Renal cortex interstitium (tissue), 11 donors: ENCODE data around the gene SLC12A9. TPM values are rescaled to one million over a fixed set of nuclear protein-coding genes. Genes with fewer than 3 reads are reported as not detected.
"Not testable (repeated sequence)": the region's sequence is repeated elsewhere in the genome, so short reads cannot be mapped to it uniquely, and the experiment has no call there.

Experiments used
- DNase-seq, 11 donors: peaks; one replicate each; pipeline ENCODE4 v3.0.0-alpha.2; 2013; ENCODE audit warnings: low read depth in 9 of 11, low spot score in 4 of 11; ENCODE audit errors: extremely low read depth in 1 of 11
- polyA plus RNA-seq, 3 donors: library from polyadenylated mRNA; unstranded; fragments of 120-200 nt; gene quantifications; one replicate each; pipeline ENCODE4 v1.2.1, GENCODE V29; 2013; ENCODE audit not compliant: insufficient read length in 3 of 3

The SLC12A9 gene
- polyA plus RNA-seq, 3 donors: 20.9 to 38.3 (median 28.1) TPM

GRCh38 chr7:100910443-100910842 lies 57.9 kb downstream of the SLC12A9 start:
- not testable (repeated sequence) for DNase-seq

DNA sequence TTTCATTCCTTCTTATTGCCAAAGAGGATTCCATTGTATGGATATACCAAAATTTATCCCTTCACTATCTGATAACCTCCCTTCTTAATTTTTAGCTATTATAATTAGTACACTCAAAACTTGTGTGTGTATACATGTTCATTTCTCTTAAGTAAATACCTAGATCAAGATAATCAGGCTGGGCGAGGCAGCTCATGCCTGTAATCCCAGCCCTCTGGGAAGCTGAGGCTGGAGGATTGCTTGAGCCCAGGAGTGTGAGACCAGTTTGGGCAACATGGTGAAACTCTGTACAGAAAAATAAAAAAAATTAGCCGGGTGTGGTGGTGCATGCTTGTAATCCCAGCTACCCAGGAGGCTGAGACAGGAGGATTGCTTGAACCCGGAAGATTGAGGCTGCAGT lies 59.0 kb downstream of the SLC12A9 start:
- no peak for DNase-seq

- no peak for DNase-seq
Measured at GRCh38 chr7:100914208-100914878, 61.8 kb downstream of the SLC12A9 start.

- DNase-seq: no peak
Measured at GRCh38 chr7:100914879-100915447, 62.5 kb downstream of the SLC12A9 start.

Other genes with a start within 250 kb of the SLC12A9 start
- 10 to 100 TPM; 20.6 to 31.9 (median 28.8) TPM for gene MOSPD3, start 240.2 kb upstream of the SLC12A9 start, polyA plus RNA-seq
- 1 to 10 TPM in 1 of 3 donors, under 1 TPM in 2; 0.95 to 1.1 (median 0.98) TPM for gene TFR2, start 211.2 kb upstream of the SLC12A9 start, polyA plus RNA-seq
- gene ACTL6B, start 196.3 kb upstream of the SLC12A9 start, polyA plus RNA-seq: not detected
- 100 to 1,000 TPM; 173 to 224 (median 197) TPM for gene GNB2, start 179.0 kb upstream of the SLC12A9 start, polyA plus RNA-seq
- gene GIGYF1, start 158.5 kb upstream of the SLC12A9 start, polyA plus RNA-seq: 10 to 100 TPM; 34.0 to 66.0 (median 46.5) TPM
- gene POP7, start 146.6 kb upstream of the SLC12A9 start, polyA plus RNA-seq: 10 to 100 TPM; 20.7 to 30.8 (median 23.7) TPM
- under 1 TPM in 2 of 3 donors, not detected in 1; 0.14 to 0.38 TPM for gene EPO, start 132.2 kb upstream of the SLC12A9 start, polyA plus RNA-seq
- gene ZAN, start 119.1 kb upstream of the SLC12A9 start, polyA plus RNA-seq: under 1 TPM in 2 of 3 donors, not detected in 1; 0.02 to 0.03 TPM
- gene EPHB4, start 25.2 kb upstream of the SLC12A9 start, polyA plus RNA-seq: 100 to 1,000 TPM in 1 of 3 donors, 10 to 100 TPM in 2; 81.4 to 102 (median 84.1) TPM
- 100 to 1,000 TPM in 1 of 3 donors, 10 to 100 TPM in 2; 63.7 to 108 (median 84.5) TPM for gene TRIP6, start 14.7 kb downstream of the SLC12A9 start, polyA plus RNA-seq
- gene SRRT, start 22.4 kb downstream of the SLC12A9 start, polyA plus RNA-seq: 100 to 1,000 TPM; 152 to 185 (median 175) TPM
- 1 to 10 TPM; 1.6 to 3.8 (median 1.9) TPM for gene UFSP1, start 37.0 kb downstream of the SLC12A9 start, polyA plus RNA-seq
- 1 to 10 TPM; 3.4 to 6.7 (median 4.6) TPM for gene ACHE, start 43.2 kb downstream of the SLC12A9 start, polyA plus RNA-seq
- 1 to 10 TPM in 1 of 3 donors, under 1 TPM in 2; 0.69 to 1.2 (median 0.72) TPM for gene MUC3A, start 96.8 kb downstream of the SLC12A9 start, polyA plus RNA-seq
- gene MUC12, start 116.9 kb downstream of the SLC12A9 start, polyA plus RNA-seq: under 1 TPM; 0.02 to 0.36 (median 0.22) TPM
- under 1 TPM in 1 of 3 donors, not detected in 2; 0.39 TPM for gene MUC17, start 167.4 kb downstream of the SLC12A9 start, polyA plus RNA-seq
- gene TRIM56, start 232.8 kb downstream of the SLC12A9 start, polyA plus RNA-seq: 10 to 100 TPM; 16.9 to 22.3 (median 17.0) TPM